GM13976 (cell line): ENCODE measurements around the gene COL6A3.

Experiments used
- DNase-seq: peaks from one replicate; pipeline ENCODE4 v3.0.0; 2012; ENCODE audit warnings: low spot score
- in situ Hi-C: fragments of 300-500 bp; cut with MboI; formaldehyde crosslinking; loops from one replicate; pipeline ENCODE4 v1.12.0; 2022; ENCODE audit warnings: low sequenced_read_pairs, mixed read lengths, inconsistent platforms; ENCODE audit not compliant: unreplicated experiment
- TF ChIP-seq, protein P1 (sequence below): IDR thresholded peaks from 2 replicates; pipeline ENCODE4 v1.5.1; 2012; ENCODE audit warnings: borderline replicate concordance, mild to moderate bottlenecking; ENCODE audit not compliant: insufficient read depth; ENCODE audit errors: extremely low read depth, missing control alignments, control extremely low read depth

Gene COL6A3

DNA sequence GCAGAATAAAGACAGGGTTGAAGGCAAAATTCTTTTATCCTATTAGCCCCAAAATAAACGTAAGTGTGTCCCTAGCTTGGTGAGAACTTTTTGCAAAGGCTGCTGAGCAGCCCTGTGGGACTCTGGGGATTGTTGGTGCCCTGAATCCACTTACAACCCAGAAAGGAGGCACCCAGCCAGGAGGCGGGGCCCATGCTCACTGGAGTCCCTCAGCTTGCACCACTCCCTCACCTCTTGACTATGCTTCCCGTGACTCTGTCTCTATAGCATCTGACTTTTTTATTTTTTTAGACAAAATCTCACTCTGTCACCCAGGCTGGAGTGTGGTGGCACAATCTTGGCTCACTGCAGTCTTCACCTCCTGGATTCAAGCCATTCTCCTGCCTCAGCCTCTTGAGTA lies 15.8 kb upstream of the COL6A3 start:
- no peak for DNase-seq
- TF ChIP-seq, protein P1, sequence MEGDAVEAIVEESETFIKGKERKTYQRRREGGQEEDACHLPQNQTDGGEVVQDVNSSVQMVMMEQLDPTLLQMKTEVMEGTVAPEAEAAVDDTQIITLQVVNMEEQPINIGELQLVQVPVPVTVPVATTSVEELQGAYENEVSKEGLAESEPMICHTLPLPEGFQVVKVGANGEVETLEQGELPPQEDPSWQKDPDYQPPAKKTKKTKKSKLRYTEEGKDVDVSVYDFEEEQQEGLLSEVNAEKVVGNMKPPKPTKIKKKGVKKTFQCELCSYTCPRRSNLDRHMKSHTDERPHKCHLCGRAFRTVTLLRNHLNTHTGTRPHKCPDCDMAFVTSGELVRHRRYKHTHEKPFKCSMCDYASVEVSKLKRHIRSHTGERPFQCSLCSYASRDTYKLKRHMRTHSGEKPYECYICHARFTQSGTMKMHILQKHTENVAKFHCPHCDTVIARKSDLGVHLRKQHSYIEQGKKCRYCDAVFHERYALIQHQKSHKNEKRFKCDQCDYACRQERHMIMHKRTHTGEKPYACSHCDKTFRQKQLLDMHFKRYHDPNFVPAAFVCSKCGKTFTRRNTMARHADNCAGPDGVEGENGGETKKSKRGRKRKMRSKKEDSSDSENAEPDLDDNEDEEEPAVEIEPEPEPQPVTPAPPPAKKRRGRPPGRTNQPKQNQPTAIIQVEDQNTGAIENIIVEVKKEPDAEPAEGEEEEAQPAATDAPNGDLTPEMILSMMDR = no peak
- in situ Hi-C loops = no loop called here

DNA sequence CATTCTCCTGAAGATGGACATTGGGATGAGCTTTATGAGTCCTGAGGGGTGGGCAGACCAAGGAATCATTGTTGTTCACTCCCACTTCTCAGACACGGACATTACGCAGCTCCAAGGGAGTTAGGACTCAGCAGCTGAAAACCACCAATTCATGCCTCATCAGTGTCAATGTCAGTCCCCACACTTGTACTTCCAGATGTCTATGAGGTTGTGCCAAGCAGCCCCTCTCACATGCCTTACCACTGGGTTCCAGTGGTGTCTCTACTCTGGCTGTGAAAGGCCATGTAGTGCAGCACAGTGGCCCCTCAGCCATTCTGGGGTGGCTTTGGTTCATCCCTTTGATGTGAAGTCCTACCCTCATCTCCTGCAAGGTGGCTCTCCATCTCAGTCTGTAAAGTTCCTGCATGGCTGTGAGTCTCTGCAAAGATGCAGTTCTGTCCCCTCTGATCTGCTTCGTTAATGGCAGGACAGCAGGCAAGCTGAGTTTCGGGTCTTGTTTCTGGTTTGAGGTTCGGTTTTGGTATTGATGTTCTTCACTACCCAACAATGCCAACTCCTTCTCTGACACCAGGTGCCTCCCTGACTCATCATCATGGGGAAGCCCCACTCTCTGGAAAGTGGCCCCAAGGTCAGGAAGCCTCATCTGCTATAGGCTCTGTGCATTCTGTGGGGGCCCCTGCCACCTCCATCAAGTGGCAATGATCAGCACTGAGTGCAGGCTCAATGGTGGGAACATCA lies 14.0 kb upstream of the COL6A3 start:
- DNase-seq = no peak
- TF ChIP-seq, protein P1 = no peak
- in situ Hi-C loops = no loop called here

DNA sequence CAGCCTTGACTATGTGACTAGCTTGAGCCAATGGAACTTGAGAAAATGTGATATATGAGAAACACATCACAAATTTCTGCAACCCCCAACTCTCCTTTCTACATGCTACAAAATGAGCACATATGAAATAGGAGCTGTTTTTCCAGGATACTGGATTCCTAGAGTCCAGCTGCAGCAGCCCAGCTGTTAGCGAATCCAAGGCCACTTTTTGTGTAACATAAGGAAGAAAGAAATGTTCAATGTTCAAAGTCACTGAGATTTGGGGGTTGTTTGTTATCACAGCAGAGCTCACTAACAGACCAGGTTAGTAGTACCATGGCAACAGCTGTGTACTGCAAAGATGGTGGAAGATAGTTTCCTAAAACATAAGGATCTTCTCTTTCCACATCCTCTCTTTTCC lies 12.6 kb upstream of the COL6A3 start:
- in situ Hi-C loops = no loop called here

DNA sequence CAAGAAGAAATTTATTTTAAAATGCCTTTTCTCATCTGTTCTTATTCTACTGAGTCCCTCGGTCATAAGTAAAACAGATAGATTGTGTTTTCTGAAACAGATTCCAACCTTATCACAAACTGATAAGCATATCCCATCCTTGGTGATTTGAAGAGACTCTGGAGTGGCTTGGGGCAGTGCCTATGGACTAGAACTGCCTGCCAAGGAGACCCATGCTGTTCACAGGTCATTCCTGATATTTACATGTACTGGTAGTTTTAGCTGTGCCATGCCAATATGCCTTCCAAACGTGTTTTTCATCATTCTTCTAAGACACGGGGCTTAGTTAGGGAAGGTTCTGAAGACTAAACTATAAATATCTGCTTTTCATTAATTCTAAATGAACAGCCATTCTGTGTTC lies 11.4 kb upstream of the COL6A3 start:
- no peak for DNase-seq
- in situ Hi-C loops = no loop called here
- TF ChIP-seq, protein P1 = no peak

More for the DNA sequence above, 12.6 kb upstream of the COL6A3 start:
- TF ChIP-seq, protein P1 = no peak
- no peak for DNase-seq

DNA sequence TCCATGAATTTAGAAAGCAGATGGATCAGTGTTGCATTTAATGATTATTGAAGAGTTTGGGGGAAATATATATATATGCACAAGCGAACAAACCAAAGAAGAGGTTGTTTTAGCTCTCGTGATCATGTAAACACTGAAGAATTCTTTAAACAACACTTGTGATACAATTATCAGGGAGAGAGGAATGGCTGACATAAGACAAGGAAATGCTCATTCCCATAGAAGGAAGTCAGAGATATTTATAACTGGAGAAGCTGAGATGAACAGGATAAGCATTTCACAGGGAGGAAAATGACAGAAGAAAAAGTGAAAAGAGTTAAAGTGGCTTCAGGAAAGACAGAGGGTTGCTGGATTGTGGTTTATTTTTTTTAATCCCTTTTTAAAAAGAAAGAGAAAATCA lies 10.6 kb upstream of the COL6A3 start:
- TF ChIP-seq, protein P1 = no peak
- in situ Hi-C loops = no loop called here
- no peak for DNase-seq

DNA sequence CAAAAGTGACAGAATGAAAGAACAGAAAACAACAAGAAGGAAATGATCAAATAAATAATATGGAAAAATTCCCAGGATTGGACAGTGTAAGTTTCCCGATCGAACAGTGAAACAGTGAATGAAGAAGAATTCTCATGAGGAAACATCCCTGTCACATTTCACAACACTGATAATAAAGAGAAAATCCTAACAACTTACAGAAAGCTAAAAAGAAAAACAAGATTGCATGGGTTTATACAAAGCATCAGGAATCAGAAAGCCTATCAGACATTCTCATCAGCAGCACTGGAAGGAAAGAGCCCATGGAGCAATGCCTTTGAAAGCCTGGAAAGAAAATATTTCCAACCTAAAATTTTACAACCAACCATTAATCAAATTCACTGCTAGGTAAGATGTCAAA lies 9.9 kb upstream of the COL6A3 start:
- TF ChIP-seq, protein P1 = no peak
- DNase-seq = no peak
- in situ Hi-C loops = no loop called here
